ENCODE measurements around the gene DDIAS.

GRCh38 chr11:82924522-82925224 is 23.1 kb downstream of the DDIAS start:
- TF ChIP-seq CTCF (conservative IDR thresholded peaks at IDR 0.05 in 1 of 2, IDR thresholded peaks at IDR 0.05 in 1 of 2; ENCODE audit: low read depth in 1 of 2, low read length in 2 of 2) (no peak), EZH2 (IDR thresholded peaks at IDR 0.05; ENCODE audit: low read length, missing control alignments) (no peak)
